HepG2 (cell line): ENCODE data around the gene PEAR1. TPM values are rescaled to one million over a fixed set of nuclear protein-coding genes. Genes with fewer than 3 reads are reported as not detected.

Experiments
- ATAC-seq: fragments of 200-7000 bp; cut with Tn5 transposase; 3 replicates; pipeline ENCODE4 v1.9.1; 2020; ENCODE audit warnings: mild to moderate bottlenecking, moderate library complexity
- BruUV-seq: library from RNA; stranded (reverse); fragments of 400-500 nt; replicated peaks from 2 replicates; lab custom pipeline; 2021; lab: Mats Ljungman, UMichigan
- CTCF ChIA-PET: fragments of 300-600 bp; formaldehyde crosslinking; extraction: SDS; loops from one replicate; lab custom pipeline; 2021; ENCODE audit warnings: low total read pairs, inconsistent platforms, low intra/inter-chr PET ratio; lab: Yijun Ruan, JAX
- POLR2A ChIA-PET: fragments of 350-600 bp; sonication (Branson Sonifier 250); formaldehyde crosslinking; loops from one replicate; lab custom pipeline; 2020; ENCODE audit warnings: antibody characterized with exemption, inconsistent platforms; lab: Yijun Ruan, JAX
- DNase-seq: peaks from one replicate; pipeline ENCODE4 v3.0.0-alpha.2; 2015; ENCODE audit warnings: low spot score
- FAIRE-seq: peaks from 3 replicates; lab custom pipeline; 2011; peaks lifted over from hg19 to GRCh38; lab: Jason Lieb, UNC
- H2AFZ ChIP-seq: one replicate; pipeline ENCODE4 v1.6.1; 2011; ENCODE audit warnings: low read length, inconsistent platforms
- H3K27ac ChIP-seq: fragments of 300-600 bp; 3 replicates; pipeline ENCODE4 v1.8.0; 2011; ENCODE audit warnings: mixed run types, mild to moderate bottlenecking, mixed read lengths, low read length, inconsistent platforms; ENCODE audit not compliant: insufficient read depth; ENCODE audit errors: extremely low read length
- H3K27me3 ChIP-seq, 2 experiments: fragments of 200-600 bp in 1 of 2; 2 replicates in 1 of 2; 3 replicates in 1 of 2; pipeline versions ENCODE4 v1.6.0 to v1.8.0; 2011; ENCODE audit warnings: low read length in 2 of 2, mild to moderate bottlenecking in 2 of 2, moderate library complexity in 2 of 2, inconsistent platforms in 1 of 2; ENCODE audit not compliant: insufficient read depth in 2 of 2, control insufficient read depth in 1 of 2
- H3K36me3 ChIP-seq, 2 experiments: fragments of 200-600 bp in 1 of 2; replicated peaks in 1 of 2; 2 replicates in 1 of 2; 3 replicates in 1 of 2; pipeline versions ENCODE4 v1.5.1 to v1.8.0; 2011; ENCODE audit warnings: low read length in 2 of 2, inconsistent platforms in 1 of 2; ENCODE audit not compliant: insufficient read depth in 2 of 2, control insufficient read depth in 1 of 2
- H3K4me1 ChIP-seq: 2 replicates; pipeline ENCODE4 v1.5.1; 2012; ENCODE audit warnings: low read length, inconsistent platforms; ENCODE audit not compliant: insufficient read depth
- H3K4me2 ChIP-seq: 2 replicates; pipeline ENCODE4 v1.6.0; 2011; ENCODE audit warnings: low read depth, low read length, inconsistent platforms
- H3K4me3 ChIP-seq, 3 experiments: fragments of 200-600 bp in 1 of 3; sonication (generic), shearing (Covaris generic) in 1 of 3; replicated peaks in 1 of 3; 2 replicates each; pipeline ENCODE4 v1.5.1; 2011 to 2016; ENCODE audit warnings: low read length in 3 of 3, inconsistent platforms in 2 of 3, low read depth in 2 of 3, mild to moderate bottlenecking in 2 of 3, control low read depth in 1 of 3, mixed read lengths in 1 of 3; ENCODE audit not compliant: insufficient read depth in 1 of 3
- H3K79me2 ChIP-seq: one replicate; pipeline ENCODE4 v1.6.1; 2011; ENCODE audit warnings: low read length, inconsistent platforms; ENCODE audit not compliant: insufficient read depth
- H3K9ac ChIP-seq: 2 replicates; pipeline ENCODE4 v1.6.0; 2011; ENCODE audit warnings: mild to moderate bottlenecking, low read depth, low read length, inconsistent platforms; ENCODE audit not compliant: insufficient read depth
- H3K9me3 ChIP-seq: 2 replicates; pipeline ENCODE4 v1.5.1; 2012; ENCODE audit warnings: mild to moderate bottlenecking, low read length
- H4K20me1 ChIP-seq: 2 replicates; pipeline ENCODE4 v1.6.0; 2011; ENCODE audit warnings: inconsistent platforms, mild to moderate bottlenecking, low read length, moderate library complexity; ENCODE audit not compliant: insufficient read depth
- GZF1 ChIP-seq: sonication (generic); formaldehyde crosslinking; IDR thresholded peaks from 2 replicates; pipeline ENCODE4 v1.5.1; 2020; ENCODE audit warnings: mild to moderate bottlenecking, missing genetic modification reagents
- MTA1 ChIP-seq: sonication (generic); formaldehyde crosslinking; IDR thresholded peaks from 2 replicates; pipeline ENCODE4 v1.4.0; 2020; ENCODE audit warnings: missing genetic modification reagents, mild to moderate bottlenecking, borderline replicate concordance
- POLR2AphosphoS2 ChIP-seq: IDR thresholded peaks from 2 replicates; pipeline ENCODE4 v1.6.1; 2011; ENCODE audit warnings: low read depth, low read length, improper control_type of control experiment
- THAP11 ChIP-seq: IDR thresholded peaks from 2 replicates; pipeline ENCODE4 v1.6.1; 2016; ENCODE audit warnings: missing biosample characterization, missing genetic modification reagents
- ZBTB7A ChIP-seq: sonication (generic); formaldehyde crosslinking; IDR thresholded peaks from 2 replicates; pipeline ENCODE4 v1.8.0; 2022; ENCODE audit warnings: mild to moderate bottlenecking, missing genetic modification reagents
- ZNF367 ChIP-seq: sonication (generic); formaldehyde crosslinking; IDR thresholded peaks from 2 replicates; pipeline ENCODE4 v1.4.0; 2020; ENCODE audit warnings: missing genetic modification reagents, borderline replicate concordance
- ZNF7 ChIP-seq: IDR thresholded peaks from 2 replicates; pipeline ENCODE4 v1.6.1; 2016; ENCODE audit warnings: missing biosample characterization, missing genetic modification reagents
- WGBS: methylation state at CpG from one replicate; pipeline ENCODE4 v1.1.6; 2017; ENCODE audit warnings: low lambda C conversion rate; 5-methylcytosine and 5-hydroxymethylcytosine counted together
- in situ Hi-C: cut with HindIII; loops from 2 replicates; pipeline ENCODE4 v1.10.0; 2017; ENCODE audit warnings: low pct_unique_long_range_greater_than_20kb; ENCODE audit not compliant: extremely low pct_ligation_motif_present
- intact Hi-C: fragments of 100-400 bp; cut with micrococcal nuclease; formaldehyde crosslinking; loops from one replicate; pipeline ENCODE4 v1.10.0; 2022; ENCODE audit not compliant: unreplicated experiment
- polyA plus RNA-seq, 8 experiments: library from polyadenylated mRNA; depleted of rRNA in 3 of 8; stranded (reverse) in 7 of 8; unstranded in 1 of 8; fragments of >200 nt; fragmentation: Illumina TruSeq in 4 of 8; extraction: Trizol in 4 of 8; gene quantifications; 2 replicates each; pipeline versions ENCODE4 v1.2.1 to v1.2.3, GENCODE V29; 2011 to 2016; ENCODE audit warnings: low read depth in 4 of 8, missing spikeins in 1 of 8, mixed read lengths in 1 of 8; ENCODE audit not compliant: insufficient read depth in 1 of 8
- total RNA-seq, 5 experiments: library from RNA; depleted of rRNA; stranded (reverse); fragments of >200 nt; fragmentation: Illumina TruSeq; extraction: Trizol; gene quantifications; 2 replicates each; pipeline ENCODE4 v1.2.3, GENCODE V29; 2016; ENCODE audit warnings: low read depth in 1 of 5
- TF ChIP-seq, protein P1 (sequence below): IDR thresholded peaks from 2 replicates; pipeline ENCODE4 v1.6.1; 2016; ENCODE audit warnings: mild to moderate bottlenecking
- TF ChIP-seq, protein P2 (sequence below): IDR thresholded peaks from 2 replicates; pipeline ENCODE4 v1.6.1; 2016; ENCODE audit warnings: low read depth, borderline replicate concordance
- TF ChIP-seq, protein P3 (sequence below): sonication (generic); formaldehyde crosslinking; IDR thresholded peaks from 2 replicates; pipeline ENCODE4 v1.5.0; 2020; ENCODE audit warnings: missing genetic modification reagents

The PEAR1 gene
- total and polyA plus RNA-seq, 2 of the 13 experiments (the other 11 are each of a cell fraction or from before 2014, with no cell fraction given) = 0.27 to 0.41 TPM

DNA sequence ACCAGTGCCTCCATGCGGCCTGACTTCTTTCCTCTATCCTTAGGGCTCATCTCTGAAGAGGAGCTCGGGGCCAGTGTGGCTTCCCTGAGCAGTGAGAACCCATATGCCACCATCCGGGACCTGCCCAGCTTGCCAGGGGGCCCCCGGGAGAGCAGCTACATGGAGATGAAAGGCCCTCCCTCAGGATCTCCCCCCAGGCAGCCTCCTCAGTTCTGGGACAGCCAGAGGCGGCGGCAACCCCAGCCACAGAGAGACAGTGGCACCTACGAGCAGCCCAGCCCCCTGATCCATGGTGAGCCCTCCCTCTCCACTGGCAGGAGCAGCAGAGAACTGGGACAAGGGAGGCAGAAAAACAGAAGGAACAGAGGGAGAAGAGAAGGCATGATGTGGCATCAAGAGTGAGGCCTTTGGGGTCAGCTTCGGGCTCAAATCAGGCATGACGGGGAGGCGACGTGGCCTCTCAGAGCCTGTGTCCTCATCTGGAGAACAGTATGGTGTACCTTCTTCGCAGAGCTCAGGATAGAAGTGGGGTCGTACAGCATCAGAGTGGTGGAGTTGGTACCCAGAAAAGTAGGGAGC lies 20.4 kb downstream of the PEAR1 start (continued):
- TF ChIP-seq, protein P1, sequence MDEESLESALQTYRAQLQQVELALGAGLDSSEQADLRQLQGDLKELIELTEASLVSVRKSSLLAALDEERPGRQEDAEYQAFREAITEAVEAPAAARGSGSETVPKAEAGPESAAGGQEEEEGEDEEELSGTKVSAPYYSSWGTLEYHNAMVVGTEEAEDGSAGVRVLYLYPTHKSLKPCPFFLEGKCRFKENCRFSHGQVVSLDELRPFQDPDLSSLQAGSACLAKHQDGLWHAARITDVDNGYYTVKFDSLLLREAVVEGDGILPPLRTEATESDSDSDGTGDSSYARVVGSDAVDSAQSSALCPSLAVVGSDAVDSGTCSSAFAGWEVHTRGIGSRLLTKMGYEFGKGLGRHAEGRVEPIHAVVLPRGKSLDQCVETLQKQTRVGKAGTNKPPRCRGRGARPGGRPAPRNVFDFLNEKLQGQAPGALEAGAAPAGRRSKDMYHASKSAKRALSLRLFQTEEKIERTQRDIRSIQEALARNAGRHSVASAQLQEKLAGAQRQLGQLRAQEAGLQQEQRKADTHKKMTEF (CRISPR knock-in tag) = no peak
- TF ChIP-seq ZNF7 (CRISPR knock-in tag) = no peak
- TF ChIP-seq, protein P2, sequence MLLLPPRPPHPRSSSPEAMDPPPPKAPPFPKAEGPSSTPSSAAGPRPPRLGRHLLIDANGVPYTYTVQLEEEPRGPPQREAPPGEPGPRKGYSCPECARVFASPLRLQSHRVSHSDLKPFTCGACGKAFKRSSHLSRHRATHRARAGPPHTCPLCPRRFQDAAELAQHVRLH (CRISPR knock-in tag) = no peak
- no peak for TF ChIP-seq ZBTB7A
- TF ChIP-seq THAP11 (CRISPR knock-in tag) = no peak
- TF ChIP-seq POLR2AphosphoS2 = no peak
- no peak for TF ChIP-seq MTA1
- no peak for TF ChIP-seq ZNF367
- TF ChIP-seq, protein P3, sequence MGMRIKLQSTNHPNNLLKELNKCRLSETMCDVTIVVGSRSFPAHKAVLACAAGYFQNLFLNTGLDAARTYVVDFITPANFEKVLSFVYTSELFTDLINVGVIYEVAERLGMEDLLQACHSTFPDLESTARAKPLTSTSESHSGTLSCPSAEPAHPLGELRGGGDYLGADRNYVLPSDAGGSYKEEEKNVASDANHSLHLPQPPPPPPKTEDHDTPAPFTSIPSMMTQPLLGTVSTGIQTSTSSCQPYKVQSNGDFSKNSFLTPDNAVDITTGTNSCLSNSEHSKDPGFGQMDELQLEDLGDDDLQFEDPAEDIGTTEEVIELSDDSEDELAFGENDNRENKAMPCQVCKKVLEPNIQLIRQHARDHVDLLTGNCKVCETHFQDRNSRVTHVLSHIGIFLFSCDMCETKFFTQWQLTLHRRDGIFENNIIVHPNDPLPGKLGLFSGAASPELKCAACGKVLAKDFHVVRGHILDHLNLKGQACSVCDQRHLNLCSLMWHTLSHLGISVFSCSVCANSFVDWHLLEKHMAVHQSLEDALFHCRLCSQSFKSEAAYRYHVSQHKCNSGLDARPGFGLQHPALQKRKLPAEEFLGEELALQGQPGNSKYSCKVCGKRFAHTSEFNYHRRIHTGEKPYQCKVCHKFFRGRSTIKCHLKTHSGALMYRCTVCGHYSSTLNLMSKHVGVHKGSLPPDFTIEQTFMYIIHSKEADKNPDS (CRISPR knock-in tag) = no peak

DNA sequence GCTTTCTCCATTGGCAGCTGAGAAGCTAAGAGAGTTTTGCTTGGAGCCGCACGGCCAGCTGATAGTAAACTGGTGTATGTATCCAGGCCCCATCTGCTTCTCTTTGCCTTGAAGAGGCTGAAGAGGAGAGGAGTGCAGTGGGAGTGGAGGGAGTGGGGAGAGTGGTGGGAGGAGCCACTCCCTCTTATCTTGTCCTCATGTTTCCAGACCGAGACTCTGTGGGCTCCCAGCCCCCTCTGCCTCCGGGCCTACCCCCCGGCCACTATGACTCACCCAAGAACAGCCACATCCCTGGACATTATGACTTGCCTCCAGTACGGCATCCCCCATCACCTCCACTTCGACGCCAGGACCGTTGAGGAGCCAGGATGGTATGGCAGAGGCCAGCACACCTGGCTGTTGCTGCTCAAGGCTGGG lies 20.9 kb downstream of the PEAR1 start:
- Histone ChIP-seq H3K4me1 (no peaks in the 10 kb centered on the region), H3K9ac (no peak overlapping the region), H3K36me3 (no peaks in the 10 kb centered on the region), H4K20me1 (no peaks in the 10 kb centered on the region), H2AFZ (no peak overlapping the region), H3K27ac (no peak overlapping the region), H3K9me3 (no peaks in the 10 kb centered on the region), H3K4me2 (no peak overlapping the region), H3K79me2 (no peaks in the 10 kb centered on the region), H3K27me3 (peaks cover 1 to 8% of the 10 kb centered on the region in 2 experiments; a peak in 1 of 5 replicates), H3K4me3 (no peak overlapping the region)
- no peak for FAIRE-seq
- no TSS peak for BruUV-seq
- in situ Hi-C loops (no loop called here), intact Hi-C loops (no loop called here)
- no peak for TF ChIP-seq GZF1
- POLR2A ChIA-PET = no interaction called here
- ATAC-seq = no peak
- WGBS = 25% methylated on average over 5 of the region's 9 CpGs
- CTCF ChIA-PET = no interaction called here
- no peak for DNase-seq
